ENCODE results near the gene CFB. TPM values are rescaled to one million over a fixed set of nuclear protein-coding genes. Genes with fewer than 3 reads are reported as not detected.
"Not testable (repeated sequence)": the region's sequence is repeated elsewhere in the genome, so short reads cannot be mapped to it uniquely, and the experiment has no call there.

Gene CFB
- total RNA-seq, 1 donor from 2014 or later, result 1.4 TPM

GRCh38 chr6:31901953-31902643 lies 43.8 kb upstream of the CFB start, which contains the start of gene ZBTB12:
Gene ZBTB12 (minus strand): TSS chr6:31902086. CDS start chr6:31901305, 781 bp downstream.
- DNase-seq (ENCODE audit: low spot score in 2 of 2, unreplicated experiment in 2 of 2), result peak; percentile 94 to 96

DNA sequence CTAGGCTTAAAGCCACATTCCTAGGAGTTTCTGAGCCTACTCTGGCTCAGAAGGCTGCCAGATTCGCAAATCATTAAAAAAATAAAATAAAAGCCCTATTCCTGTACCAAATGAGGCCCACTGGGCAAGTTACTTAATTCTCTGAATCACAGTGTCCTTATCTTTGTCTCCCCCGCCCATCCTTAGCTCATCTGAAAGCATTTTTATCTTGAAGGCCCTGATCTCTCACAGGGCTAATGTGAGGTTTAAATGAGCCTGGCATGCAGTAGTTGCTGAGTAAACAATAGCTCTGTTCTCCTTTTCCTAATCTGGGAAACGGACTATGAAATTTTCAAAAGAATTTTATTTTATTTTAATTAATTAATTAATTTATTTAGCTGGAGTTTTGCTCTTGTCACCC lies 41.9 kb upstream of the CFB start:
- no peaks in the 10 kb centered on the region for H3K9me3 Mint-ChIP-seq
- peak overlapping the region; percentile 32 for H3K27ac Mint-ChIP-seq
- H3K4me3 Mint-ChIP-seq, result no peak overlapping the region
- TF ChIP-seq CTCF (IDR thresholded peaks at IDR 0.05; ENCODE audit: unreplicated experiment), result no peak
- no peaks in the 10 kb centered on the region for H3K27me3 Mint-ChIP-seq (ENCODE audit: low read depth)
- H3K36me3 Mint-ChIP-seq, result no peaks in the 10 kb centered on the region
- H3K4me1 Mint-ChIP-seq, result peaks cover 34% of the 10 kb centered on the region
- DNase-seq (ENCODE audit: low spot score in 2 of 2, unreplicated experiment in 2 of 2), result no peak

More at GRCh38 chr6:31901953-31902643, 43.8 kb upstream of the CFB start, which contains the start of gene ZBTB12:
- no peaks in the 10 kb centered on the region for H3K27me3 Mint-ChIP-seq (ENCODE audit: low read depth)
- H3K9me3 Mint-ChIP-seq, result no peaks in the 10 kb centered on the region
- peak within 1 kb of the TSS; percentile 68 for H3K4me3 Mint-ChIP-seq
- H3K4me1 Mint-ChIP-seq, result peaks cover 42% of the 10 kb centered on the region
- peak within 1 kb of the TSS; percentile 92 for H3K27ac Mint-ChIP-seq
- no peak for TF ChIP-seq CTCF (IDR thresholded peaks at IDR 0.05; ENCODE audit: unreplicated experiment)
- H3K36me3 Mint-ChIP-seq, result no peaks in the 10 kb centered on the region

GRCh38 chr6:31905041-31905440 lies 40.9 kb upstream of the CFB start:
- Mint-ChIP-seq H3K36me3 (no peaks in the 10 kb centered on the region), H3K4me1 (peaks cover 24% of the 10 kb centered on the region), H3K4me3 (no peak overlapping the region), H3K9me3 (no peaks in the 10 kb centered on the region), H3K27ac (no peak overlapping the region), H3K27me3 (ENCODE audit: low read depth) (no peaks in the 10 kb centered on the region)
- TF ChIP-seq CTCF (IDR thresholded peaks at IDR 0.05; ENCODE audit: unreplicated experiment), result no peak
- DNase-seq (ENCODE audit: low spot score in 2 of 2, unreplicated experiment in 2 of 2), result no peak

- H3K9me3 Mint-ChIP-seq, result no peaks in the 10 kb centered on the region
- H3K4me1 Mint-ChIP-seq, result peaks cover 19% of the 10 kb centered on the region
- H3K4me3 Mint-ChIP-seq, result no peak overlapping the region
- H3K27ac Mint-ChIP-seq, result no peak overlapping the region
- DNase-seq (ENCODE audit: low spot score in 2 of 2, unreplicated experiment in 2 of 2), result no peak
- no peak for TF ChIP-seq CTCF (IDR thresholded peaks at IDR 0.05; ENCODE audit: unreplicated experiment)
- H3K36me3 Mint-ChIP-seq, result no peaks in the 10 kb centered on the region
- H3K27me3 Mint-ChIP-seq (ENCODE audit: low read depth), result no peaks in the 10 kb centered on the region
These were observed 39.8 kb upstream of the CFB start for GRCh38 chr6:31906122-31906521.

GRCh38 chr6:31906727-31907126 lies 39.2 kb upstream of the CFB start:
- not testable (repeated sequence) for H3K4me3 Mint-ChIP-seq; DNase-seq (ENCODE audit: low spot score in 2 of 2, unreplicated experiment in 2 of 2); H3K36me3 Mint-ChIP-seq; H3K27me3 Mint-ChIP-seq (ENCODE audit: low read depth); H3K27ac Mint-ChIP-seq; H3K9me3 Mint-ChIP-seq
- peaks cover 19% of the 10 kb centered on the region for H3K4me1 Mint-ChIP-seq

DNA sequence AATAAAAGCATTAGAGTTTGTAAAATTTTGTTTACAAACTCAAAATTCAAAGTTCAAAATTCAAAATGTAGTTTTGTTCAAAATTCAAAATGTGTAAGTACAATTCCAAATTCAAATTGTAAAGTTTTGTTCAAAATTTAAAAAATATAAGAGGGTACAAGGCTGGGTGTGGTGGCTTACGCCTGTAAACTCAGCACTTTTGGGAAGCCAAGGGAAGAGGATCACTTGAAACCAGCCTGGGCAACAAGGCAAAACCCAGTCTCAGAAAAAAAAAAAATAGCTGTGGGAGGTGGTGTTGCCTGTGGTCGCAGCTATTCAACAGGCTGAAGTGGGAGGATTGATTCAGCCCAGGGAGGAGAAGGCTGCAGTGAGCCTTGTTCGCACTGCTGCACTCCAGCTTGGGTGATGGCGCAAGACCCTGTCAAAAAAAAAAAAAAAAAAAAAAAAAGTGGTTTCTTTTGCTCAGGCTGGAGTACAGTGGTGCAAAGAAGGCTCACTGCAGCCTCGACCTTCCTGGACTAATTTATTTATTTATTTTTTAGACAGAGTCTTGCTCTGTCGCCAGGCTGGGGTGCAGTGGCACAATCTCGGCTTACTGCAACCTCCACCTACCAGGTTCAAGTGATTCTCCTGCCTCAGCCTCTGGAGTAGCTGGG lies 38.6 kb upstream of the CFB start:
- Mint-ChIP-seq H3K4me3 (no peak overlapping the region), H3K27ac (no peak overlapping the region), H3K4me1 (peaks cover 19% of the 10 kb centered on the region), H3K9me3 (no peaks in the 10 kb centered on the region), H3K27me3 (ENCODE audit: low read depth) (no peaks in the 10 kb centered on the region), H3K36me3 (no peaks in the 10 kb centered on the region)
- TF ChIP-seq CTCF (IDR thresholded peaks at IDR 0.05; ENCODE audit: unreplicated experiment), result no peak
- no peak for DNase-seq (ENCODE audit: low spot score in 2 of 2, unreplicated experiment in 2 of 2)

DNA sequence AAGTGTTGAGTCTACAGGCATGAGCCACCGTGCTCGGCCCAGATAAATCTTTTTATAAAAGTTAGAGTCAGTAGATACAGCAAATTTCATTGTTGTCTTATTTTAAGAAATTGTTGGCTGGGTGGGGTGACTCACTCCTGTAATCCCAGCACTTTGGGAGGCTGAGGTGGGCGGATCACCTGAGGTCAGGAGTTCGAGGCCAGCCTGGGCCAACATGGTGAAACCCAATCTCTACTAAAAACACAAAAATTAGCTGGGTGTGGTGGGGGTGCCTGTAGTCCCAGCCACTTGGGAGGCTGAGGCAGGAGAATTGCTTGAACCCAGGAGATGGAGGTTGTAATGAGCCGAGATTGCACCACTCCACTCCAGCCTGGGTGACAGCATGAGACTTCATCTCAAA lies 37.6 kb upstream of the CFB start:
- not testable (repeated sequence) for H3K36me3 Mint-ChIP-seq; DNase-seq (ENCODE audit: low spot score in 2 of 2, unreplicated experiment in 2 of 2); H3K27ac Mint-ChIP-seq; H3K27me3 Mint-ChIP-seq (ENCODE audit: low read depth); H3K9me3 Mint-ChIP-seq; H3K4me3 Mint-ChIP-seq
- H3K4me1 Mint-ChIP-seq, result peaks cover 11% of the 10 kb centered on the region
